GM21786 (cell line): ENCODE data around the gene NAV2.
"Not testable (repeated sequence)": the region's sequence is repeated elsewhere in the genome, so short reads cannot be mapped to it uniquely, and the experiment has no call there.

Experiments
- ATAC-seq: cut with Tn5 transposase; IDR thresholded peaks from one replicate; pipeline ENCODE4 v1.9.1; 2021; ENCODE audit not compliant: unreplicated experiment

NAV2 gene

DNA sequence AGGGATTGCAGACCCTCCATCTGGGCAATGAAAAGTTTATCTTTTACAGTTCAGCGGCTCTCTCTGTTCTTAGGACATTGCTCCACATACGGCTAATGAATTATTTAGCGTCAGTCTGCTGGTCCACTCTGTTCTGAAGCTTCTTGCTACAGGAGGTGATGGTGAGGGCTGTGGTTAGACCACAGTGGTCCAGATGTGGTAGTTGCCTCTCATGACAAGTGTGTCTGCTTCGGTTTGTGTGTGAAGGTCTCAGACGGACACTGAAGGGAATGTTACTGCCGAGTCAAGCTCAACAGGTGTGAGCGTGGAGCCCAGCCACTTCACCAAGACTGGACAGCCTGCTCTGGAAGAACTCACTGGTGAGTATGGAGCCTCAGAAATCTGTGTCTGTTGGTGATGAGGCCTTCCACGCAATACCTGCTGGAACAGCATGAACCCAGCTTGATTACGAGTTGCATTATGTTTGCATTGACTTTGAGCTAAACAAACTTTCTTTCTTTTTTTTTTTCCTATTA, 226.8 kb downstream of the NAV2 start:
- ATAC-seq, result no peak

- no peak for ATAC-seq
These were observed 228.2 kb downstream of the NAV2 start for GRCh38 chr11:19940831-19941230.

DNA sequence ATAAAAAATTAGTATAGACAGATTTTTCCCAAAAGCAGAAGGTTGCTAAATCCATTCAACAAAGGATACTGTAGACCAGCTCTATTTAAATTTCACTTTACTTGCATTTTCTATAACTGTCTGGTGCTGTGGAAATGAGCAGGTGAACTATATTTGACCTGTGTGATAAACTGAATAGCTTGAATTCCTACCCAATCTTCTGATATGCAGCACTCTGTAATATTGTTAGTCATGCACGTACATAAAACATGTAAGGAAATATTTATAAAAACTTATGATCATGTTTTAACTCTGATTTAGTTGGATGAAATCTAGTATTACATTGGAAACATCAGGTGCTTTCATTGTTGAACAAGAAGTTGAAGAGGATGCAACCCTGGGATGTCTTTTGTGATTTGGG, 234.0 kb downstream of the NAV2 start:
- ATAC-seq, result no peak

DNA sequence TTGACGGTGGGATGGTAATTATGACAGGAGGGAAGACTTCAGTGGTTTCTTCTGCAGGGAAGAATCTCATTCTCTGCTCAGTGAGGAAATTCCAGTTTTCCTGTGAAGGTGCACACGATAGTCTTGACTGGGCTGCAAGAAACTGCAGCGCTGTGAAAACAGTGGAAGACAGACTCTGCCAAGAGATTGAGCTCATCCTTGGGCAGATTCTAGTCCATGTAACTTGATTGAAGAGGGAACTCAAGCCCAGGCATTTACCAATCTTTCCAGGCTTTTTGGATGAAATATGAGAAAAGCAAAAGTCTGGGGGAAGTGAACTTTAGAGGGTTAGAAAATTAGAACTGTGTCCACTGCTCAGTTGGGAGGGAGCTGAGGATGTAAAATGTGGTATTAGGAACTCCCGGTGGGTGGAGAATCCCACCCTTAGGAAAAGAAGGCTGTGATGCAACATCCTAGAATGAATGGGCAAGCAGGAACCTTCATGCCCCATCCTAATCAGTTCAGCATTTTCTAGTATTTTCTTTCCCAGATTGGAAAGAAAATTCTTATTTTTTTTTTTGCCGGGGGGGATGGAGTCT, 235.0 kb downstream of the NAV2 start:
- no peak for ATAC-seq

DNA sequence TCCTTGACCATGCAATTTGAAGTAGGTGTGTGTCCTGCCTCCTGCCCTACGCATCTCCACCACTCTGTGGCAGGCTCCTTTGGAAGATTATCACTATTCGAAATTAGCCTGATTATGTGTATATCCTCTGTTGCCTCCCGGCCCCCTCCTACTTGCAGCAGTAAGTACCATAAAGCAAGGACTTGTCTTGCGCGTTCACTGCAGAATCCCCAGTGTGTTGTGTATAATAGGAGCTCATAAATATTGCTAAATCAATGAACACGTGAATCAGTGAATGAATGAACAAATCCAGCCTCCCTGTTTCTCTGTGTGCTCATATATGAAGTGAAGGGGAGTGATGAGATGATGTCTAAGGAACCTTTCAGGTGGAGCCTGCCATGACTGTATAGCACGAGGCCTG, 237.0 kb downstream of the NAV2 start:
- ATAC-seq, result no peak

- ATAC-seq, result peak; percentile 88
These were observed 239.0 kb downstream of the NAV2 start for GRCh38 chr11:19951558-19952115.

GRCh38 chr11:19952116-19952605, 239.5 kb downstream of the NAV2 start:
- no peak for ATAC-seq

DNA sequence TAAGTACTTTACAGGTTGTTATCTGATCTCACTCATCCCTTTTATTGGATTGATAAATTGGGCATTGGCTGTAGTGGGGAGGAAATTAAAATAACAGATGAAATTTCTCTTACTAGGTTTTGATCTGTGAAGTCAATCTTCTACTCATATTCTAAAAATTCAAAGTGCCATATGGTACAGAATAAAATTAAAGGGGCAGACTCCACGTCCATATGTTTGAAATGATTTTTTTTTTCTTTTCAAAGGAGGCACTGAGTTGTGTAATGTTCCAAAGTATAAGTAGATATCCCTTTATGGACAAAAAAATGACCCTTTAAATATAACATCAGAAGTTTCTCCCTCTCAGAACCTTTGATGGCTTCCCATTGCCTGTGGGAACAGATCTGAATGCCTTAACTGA, 240.3 kb downstream of the NAV2 start:
- ATAC-seq, result no peak

DNA sequence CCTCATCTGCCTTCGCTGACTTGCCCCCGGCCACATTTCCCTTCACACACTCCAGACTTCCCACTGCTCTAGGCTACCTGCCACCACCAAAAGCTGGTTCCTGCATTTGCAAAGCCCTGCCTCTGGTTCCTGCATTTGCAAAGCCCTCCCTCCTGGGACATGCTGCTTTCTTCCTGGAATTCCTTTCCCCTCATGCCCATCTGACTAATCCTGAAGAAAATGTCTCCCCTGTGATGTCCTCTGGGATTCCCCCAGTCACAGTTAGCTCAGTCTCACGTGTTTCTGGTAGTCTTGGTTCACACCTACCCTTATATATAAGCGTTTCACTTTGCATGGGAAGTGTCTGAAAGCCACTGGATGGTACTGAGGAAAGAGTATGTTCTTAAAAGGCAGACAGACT, 240.7 kb downstream of the NAV2 start:
- ATAC-seq, result no peak

- no peak for ATAC-seq
These were observed 241.3 kb downstream of the NAV2 start for GRCh38 chr11:19953909-19954308.

DNA sequence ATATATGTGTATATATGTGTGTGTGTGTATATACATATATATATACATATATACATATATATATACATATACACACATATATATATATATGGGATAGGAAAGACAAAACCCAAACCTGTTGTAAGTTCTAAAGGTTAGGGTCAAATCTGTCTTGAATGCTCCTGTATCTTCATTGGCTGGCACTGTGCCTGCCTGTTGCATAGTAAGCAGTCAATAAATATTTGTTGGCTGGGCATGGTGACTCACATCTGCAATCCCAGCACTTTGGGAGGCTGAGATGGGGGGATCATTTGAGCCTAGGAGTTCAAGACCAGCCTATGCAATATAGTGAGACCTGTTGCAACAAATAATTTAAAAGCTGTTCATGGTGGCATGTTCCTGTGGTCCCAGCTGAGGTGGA, 242.3 kb downstream of the NAV2 start:
- no peak for ATAC-seq

GRCh38 chr11:19955660-19956059, 243.0 kb downstream of the NAV2 start:
- ATAC-seq, result no peak

- ATAC-seq, result no peak
These were observed 243.6 kb downstream of the NAV2 start for GRCh38 chr11:19956228-19956627.

GRCh38 chr11:19957294-19957943, 244.8 kb downstream of the NAV2 start:
- ATAC-seq, result no peak

GRCh38 chr11:19958204-19958603, 245.6 kb downstream of the NAV2 start:
- ATAC-seq, result no peak

- ATAC-seq, result no peak
These were observed 246.6 kb downstream of the NAV2 start for GRCh38 chr11:19959210-19959609.

- no peak for ATAC-seq
These were observed 247.0 kb downstream of the NAV2 start for GRCh38 chr11:19959648-19960059.

DNA sequence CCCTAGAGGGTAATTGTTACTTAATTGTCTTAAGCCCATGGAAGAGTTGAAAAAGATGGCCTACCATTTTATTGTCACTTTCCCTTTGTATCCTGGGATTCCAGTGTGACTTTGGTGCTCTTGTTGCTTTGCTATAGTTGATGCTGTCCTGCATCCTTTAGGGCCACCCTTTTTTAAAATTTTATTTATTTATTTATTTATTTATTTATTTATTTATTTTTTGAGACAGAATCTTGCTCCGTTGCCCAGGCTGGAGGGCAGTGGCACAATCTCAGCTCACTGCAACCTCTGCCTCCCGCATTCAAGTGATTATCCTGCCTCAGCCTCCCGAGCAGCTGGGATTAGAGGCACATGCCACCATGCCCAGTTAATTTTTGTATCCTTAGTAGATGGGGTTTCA, 247.8 kb downstream of the NAV2 start:
- ATAC-seq, result not testable (repeated sequence)

GRCh38 chr11:19961225-19961624, 248.6 kb downstream of the NAV2 start:
- ATAC-seq, result no peak

DNA sequence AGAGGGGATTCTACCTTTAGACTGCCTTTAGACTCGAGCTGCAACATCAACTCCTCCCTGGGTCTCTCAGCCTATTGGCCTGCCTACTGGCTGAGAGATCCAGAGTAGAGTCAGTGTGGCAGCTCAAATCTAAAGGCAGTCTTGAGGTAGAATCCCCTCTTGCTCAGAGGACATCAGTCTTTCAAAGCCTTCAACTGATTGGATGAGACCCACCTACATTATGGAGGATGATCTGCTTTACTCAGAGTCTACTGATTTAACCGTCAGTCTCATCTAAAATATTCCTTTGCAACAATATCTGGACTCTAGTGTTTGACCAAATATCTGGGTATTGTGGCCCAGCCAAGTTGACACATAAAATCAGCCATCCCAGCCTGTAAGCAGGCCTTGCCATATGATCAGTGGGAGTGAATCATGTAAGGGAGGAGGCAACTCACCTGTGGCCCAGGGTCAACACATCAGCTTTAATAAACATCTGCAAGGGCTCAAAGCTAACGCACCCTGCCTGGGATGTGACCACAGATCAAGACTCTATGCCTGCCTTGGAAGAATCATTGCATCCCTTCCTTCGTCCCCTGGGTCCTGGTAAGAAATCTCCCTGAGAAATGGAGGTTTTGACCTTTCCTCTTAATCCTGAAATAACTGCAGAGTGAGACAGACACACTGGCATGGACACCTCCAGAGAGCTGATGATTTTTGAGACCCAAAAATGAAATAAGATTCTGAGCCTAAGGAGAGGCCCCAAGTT, 249.6 kb downstream of the NAV2 start:
- no peak for ATAC-seq

DNA sequence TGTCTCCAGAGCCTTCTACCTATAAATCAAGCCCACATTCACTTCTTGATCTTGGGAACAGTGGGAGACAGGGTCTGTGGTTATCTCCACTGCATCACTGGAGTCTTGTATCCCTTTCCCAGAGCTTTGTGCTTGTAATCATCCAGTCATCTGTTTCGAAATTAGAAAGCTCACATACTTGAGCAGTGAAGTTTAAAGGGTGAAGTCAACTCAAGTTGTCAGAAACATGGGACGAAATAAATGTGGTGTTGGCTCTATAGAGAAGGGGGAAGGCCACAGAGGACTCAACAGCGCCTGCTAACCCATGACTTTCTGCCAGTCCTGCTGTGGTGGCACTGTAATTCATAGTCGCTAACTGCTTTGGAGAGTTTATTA, 250.2 kb downstream of the NAV2 start:
- no peak for ATAC-seq
